CD14-positive monocyte (primary cell): Measurements from ENCODE around the gene ATG4C. TPM values are rescaled to one million over a fixed set of nuclear protein-coding genes. Genes with fewer than 3 reads are reported as not detected.

Source experiments
- DNase-seq, 3 donors: peaks; one replicate each; pipeline ENCODE4 v3.0.0-alpha.2; 2011 to 2022
- H2AFZ ChIP-seq: 2 replicates; pipeline ENCODE4 v1.6.0; 2012; ENCODE audit warnings: mild to moderate bottlenecking, low read depth, low read length, inconsistent platforms; ENCODE audit not compliant: insufficient read depth, poor library complexity, severe bottlenecking
- H3K27ac ChIP-seq, 2 donors: 1 replicate in 1 of 2; 2 replicates in 1 of 2; pipeline ENCODE4 v1.5.1; 2012 to 2013; ENCODE audit warnings: low read length in 2 of 2, control low read depth in 1 of 2, inconsistent platforms in 1 of 2, low read depth in 1 of 2, mild to moderate bottlenecking in 1 of 2
- H3K27me3 ChIP-seq, 2 donors: one replicate each; pipeline versions ENCODE4 v1.6.0 to v1.6.1; 2011 to 2013; ENCODE audit warnings: low read length in 2 of 2; ENCODE audit not compliant: control insufficient read depth in 2 of 2, insufficient read depth in 2 of 2
- H3K36me3 ChIP-seq, 2 donors: replicated peaks in 1 of 2; 1 replicate in 1 of 2; 2 replicates in 1 of 2; pipeline versions ENCODE4 v1.5.1 to v1.6.1; 2012 to 2013; ENCODE audit warnings: low read length in 2 of 2, control low read depth in 1 of 2, inconsistent platforms in 1 of 2, mild to moderate bottlenecking in 1 of 2; ENCODE audit not compliant: insufficient read depth in 2 of 2, control insufficient read depth in 1 of 2
- H3K4me1 ChIP-seq, 2 donors: 1 replicate in 1 of 2; 2 replicates in 1 of 2; pipeline versions ENCODE4 v1.5.1 to v1.6.1; 2012 to 2013; ENCODE audit warnings: low read length in 2 of 2, control low read depth in 1 of 2, inconsistent platforms in 1 of 2, mild to moderate bottlenecking in 1 of 2, moderate library complexity in 1 of 2; ENCODE audit not compliant: insufficient read depth in 2 of 2, control insufficient read depth in 1 of 2
- H3K4me2 ChIP-seq: replicated peaks from 2 replicates; pipeline ENCODE3; 2012; ENCODE audit warnings: low read length, moderate library complexity, mild to moderate bottlenecking; ENCODE audit not compliant: poor library complexity, severe bottlenecking; ENCODE audit errors: extremely low read depth
- H3K4me3 ChIP-seq, 3 experiments: fragments of 200-600 bp in 1 of 3; sonication (generic) in 1 of 3; replicated peaks in 1 of 3; 1 replicate in 2 of 3; 2 replicates in 1 of 3; pipeline ENCODE4 v1.5.1; 2011 to 2013; ENCODE audit warnings: low read length in 3 of 3, mild to moderate bottlenecking in 3 of 3, control low read depth in 2 of 3, low read depth in 2 of 3, inconsistent platforms in 1 of 3, moderate library complexity in 1 of 3
- H3K79me2 ChIP-seq: 2 replicates; pipeline ENCODE4 v1.6.0; 2012; ENCODE audit warnings: mild to moderate bottlenecking, control low read depth, inconsistent platforms, low read length, moderate library complexity; ENCODE audit not compliant: insufficient read depth
- H3K9ac ChIP-seq: 2 replicates; pipeline ENCODE4 v1.6.0; 2017; ENCODE audit warnings: low read length, mild to moderate bottlenecking; ENCODE audit not compliant: insufficient read depth, poor library complexity, severe bottlenecking
- H3K9me3 ChIP-seq, 2 donors: replicated peaks in 1 of 2; 1 replicate in 1 of 2; 2 replicates in 1 of 2; pipeline versions ENCODE4 v1.5.1 to v1.6.1; 2012 to 2013; ENCODE audit warnings: low read length in 2 of 2, control low read depth in 1 of 2; ENCODE audit not compliant: control insufficient read depth in 1 of 2, insufficient read depth in 1 of 2
- H4K20me1 ChIP-seq: 2 replicates; pipeline ENCODE4 v1.6.0; 2012; ENCODE audit warnings: mild to moderate bottlenecking, low read length, control low read depth, moderate library complexity; ENCODE audit not compliant: insufficient read depth
- H3K27ac Mint-ChIP-seq, 7 donors: one replicate each; pipeline ENCODE4 v1.8.0; 2020; ENCODE audit warnings: mild to moderate bottlenecking in 7 of 7, mixed read lengths in 7 of 7, moderate library complexity in 6 of 7, inconsistent platforms in 2 of 7
- H3K27me3 Mint-ChIP-seq, 3 donors: one replicate each; pipeline ENCODE4 v1.8.0; 2021 to 2022; ENCODE audit warnings: low read depth in 3 of 3, mild to moderate bottlenecking in 3 of 3, mixed read lengths in 3 of 3, moderate library complexity in 3 of 3, inconsistent platforms in 1 of 3
- H3K36me3 Mint-ChIP-seq, 2 donors: one replicate each; pipeline ENCODE4 v1.8.0; 2020; ENCODE audit warnings: mixed read lengths in 2 of 2, inconsistent platforms in 1 of 2, mild to moderate bottlenecking in 1 of 2
- H3K4me1 Mint-ChIP-seq: one replicate; pipeline ENCODE4 v1.8.0; 2020; ENCODE audit warnings: mild to moderate bottlenecking, mixed read lengths
- H3K4me3 Mint-ChIP-seq, 2 donors: one replicate each; pipeline ENCODE4 v1.8.0; 2020; ENCODE audit warnings: mild to moderate bottlenecking in 2 of 2, mixed read lengths in 2 of 2, moderate library complexity in 1 of 2
- H3K9me3 Mint-ChIP-seq, 7 donors: one replicate each; pipeline ENCODE4 v1.8.0; 2020 to 2022; ENCODE audit warnings: mixed read lengths in 7 of 7, mild to moderate bottlenecking in 6 of 7, moderate library complexity in 6 of 7, inconsistent platforms in 2 of 7
- WGBS: methylation state at CpG from one replicate; pipeline ENCODE4 v1.1.5; 2013; ENCODE audit warnings: missing lambda C conversion rate; ENCODE audit not compliant: insufficient coverage; 5-methylcytosine and 5-hydroxymethylcytosine counted together
- intact Hi-C, 2 donors: fragments of 100-400 bp; cut with micrococcal nuclease; formaldehyde crosslinking; loops; one replicate each; pipeline versions ENCODE4 v1.15.0 to v1.15.1; 2023
- polyA plus RNA-seq, 3 donors: library from polyadenylated mRNA; depleted of rRNA in 1 of 3; unstranded in 2 of 3; stranded (reverse) in 1 of 3; fragments of 300-500 nt in 2 of 3; fragments of >200 nt in 1 of 3; fragmentation: Illumina TruSeq in 2 of 3; gene quantifications; 1 replicate in 2 of 3; 2 replicates in 1 of 3; pipeline ENCODE4 v1.2.3, GENCODE V29; 2012 to 2021
- TF ChIP-seq, protein P1 (sequence below): fragments of 200-600 bp; IDR thresholded peaks from one replicate; pipeline ENCODE4 v1.8.0; 2022; ENCODE audit warnings: antibody characterized with exemption, mild to moderate bottlenecking

ATG4C gene
- polyA plus RNA-seq, 3 donors: 5.7 to 19.1 (median 17.5) TPM

DNA sequence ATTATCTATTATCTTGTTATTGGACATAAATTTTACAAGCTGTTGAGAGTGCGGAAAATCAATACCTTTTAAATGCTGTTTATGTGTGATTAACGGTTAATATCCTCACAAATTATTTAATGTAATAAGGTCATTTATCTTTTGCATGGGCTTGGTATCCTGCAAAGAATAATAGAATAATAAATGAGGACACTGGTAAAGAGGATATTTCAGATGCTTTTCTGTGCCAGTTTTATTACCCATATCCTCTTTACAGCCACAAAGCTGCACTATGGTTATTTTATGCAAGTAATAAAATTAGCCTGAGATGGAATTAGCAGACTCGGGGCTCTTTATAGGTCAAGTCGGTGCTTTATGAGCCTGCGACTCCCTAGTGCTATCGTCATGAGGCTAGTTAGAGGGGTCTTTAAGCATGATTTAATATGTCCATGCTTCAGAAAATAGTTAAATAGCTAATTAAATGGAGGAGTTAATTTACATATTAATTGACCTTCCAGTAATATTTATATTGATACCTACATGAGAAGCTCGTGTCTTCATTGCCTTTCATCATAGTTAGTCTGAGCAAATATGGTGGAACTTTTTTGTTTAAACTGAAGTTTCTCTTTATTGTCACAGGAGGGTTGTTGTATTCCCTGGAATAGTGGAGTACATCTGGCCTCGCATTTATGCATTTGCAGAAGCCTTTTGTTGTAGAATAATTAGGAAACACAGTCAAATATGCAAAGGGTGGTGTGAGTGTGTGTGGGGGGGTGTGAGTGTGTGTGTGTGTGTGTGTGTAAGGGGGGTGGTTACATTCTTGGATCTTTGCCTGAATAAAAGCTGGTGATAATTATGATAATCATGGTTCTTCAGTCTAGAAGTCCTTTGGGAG, 120.3 kb downstream of the ATG4C start:
- no peak overlapping the region for H3K4me2 ChIP-seq
- Mint-ChIP-seq H3K4me3 (no peak overlapping the region), H3K4me1 (no peaks in the 10 kb centered on the region), H3K36me3 (no peaks in the 10 kb centered on the region), H3K27ac (no peak overlapping the region), H3K9me3 (no peaks in the 10 kb centered on the region), H3K27me3 (peaks cover 2 to 8% (median 7%) of the 10 kb centered on the region in 3 donors)
- TF ChIP-seq, protein P1, sequence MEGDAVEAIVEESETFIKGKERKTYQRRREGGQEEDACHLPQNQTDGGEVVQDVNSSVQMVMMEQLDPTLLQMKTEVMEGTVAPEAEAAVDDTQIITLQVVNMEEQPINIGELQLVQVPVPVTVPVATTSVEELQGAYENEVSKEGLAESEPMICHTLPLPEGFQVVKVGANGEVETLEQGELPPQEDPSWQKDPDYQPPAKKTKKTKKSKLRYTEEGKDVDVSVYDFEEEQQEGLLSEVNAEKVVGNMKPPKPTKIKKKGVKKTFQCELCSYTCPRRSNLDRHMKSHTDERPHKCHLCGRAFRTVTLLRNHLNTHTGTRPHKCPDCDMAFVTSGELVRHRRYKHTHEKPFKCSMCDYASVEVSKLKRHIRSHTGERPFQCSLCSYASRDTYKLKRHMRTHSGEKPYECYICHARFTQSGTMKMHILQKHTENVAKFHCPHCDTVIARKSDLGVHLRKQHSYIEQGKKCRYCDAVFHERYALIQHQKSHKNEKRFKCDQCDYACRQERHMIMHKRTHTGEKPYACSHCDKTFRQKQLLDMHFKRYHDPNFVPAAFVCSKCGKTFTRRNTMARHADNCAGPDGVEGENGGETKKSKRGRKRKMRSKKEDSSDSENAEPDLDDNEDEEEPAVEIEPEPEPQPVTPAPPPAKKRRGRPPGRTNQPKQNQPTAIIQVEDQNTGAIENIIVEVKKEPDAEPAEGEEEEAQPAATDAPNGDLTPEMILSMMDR: no peak
- H2AFZ ChIP-seq: no peak overlapping the region
- no peaks in the 10 kb centered on the region for H4K20me1 ChIP-seq
- no peaks in the 10 kb centered on the region for H3K4me1 ChIP-seq
- H3K79me2 ChIP-seq: no peaks in the 10 kb centered on the region
- no peaks in the 10 kb centered on the region for H3K9me3 ChIP-seq
- no peak for DNase-seq
- H3K36me3 ChIP-seq: no peaks in the 10 kb centered on the region
- no peak overlapping the region for H3K4me3 ChIP-seq
- WGBS: 91% methylated on average over 5 of the region's 8 CpGs
- H3K27ac ChIP-seq: no peak overlapping the region
- intact Hi-C loops: no loop called here
- H3K9ac ChIP-seq: no peak overlapping the region
- H3K27me3 ChIP-seq: peaks cover 0 to 9% of the 10 kb centered on the region in 2 donors

DNA sequence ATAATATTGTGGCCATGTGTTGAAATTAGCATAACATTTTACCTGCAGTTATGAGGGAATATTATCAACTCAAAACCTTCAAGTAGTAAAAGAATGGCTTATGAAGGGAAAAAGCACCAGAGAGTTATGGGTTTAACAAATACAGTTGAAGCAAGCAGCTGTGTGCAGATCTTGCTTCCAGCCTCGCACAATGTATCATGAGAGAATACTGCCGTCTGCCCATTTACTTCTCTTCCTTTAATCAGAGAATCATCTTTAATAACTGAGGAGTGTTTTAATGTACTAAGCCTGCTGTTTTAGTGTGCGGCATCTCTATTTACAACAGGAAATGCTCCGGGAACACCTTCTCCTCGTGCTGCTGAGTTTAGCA, 120.9 kb downstream of the ATG4C start:
- no peaks in the 10 kb centered on the region for H3K4me1 ChIP-seq
- intact Hi-C loops: no loop called here
- H3K9ac ChIP-seq: no peak overlapping the region
- no peak overlapping the region for H3K4me3 Mint-ChIP-seq
- no peak for DNase-seq
- no peaks in the 10 kb centered on the region for H3K4me1 Mint-ChIP-seq
- no peak overlapping the region for H3K27ac ChIP-seq
- 94% methylated on average over 2 of the region's 5 CpGs for WGBS
- H4K20me1 ChIP-seq: no peaks in the 10 kb centered on the region
- peaks cover under 1 to 8% (median 7%) of the 10 kb centered on the region in 3 donors for H3K27me3 Mint-ChIP-seq
- no peaks in the 10 kb centered on the region for H3K79me2 ChIP-seq
- no peaks in the 10 kb centered on the region for H3K9me3 ChIP-seq
- no peak overlapping the region for H2AFZ ChIP-seq
- no peaks in the 10 kb centered on the region for H3K36me3 ChIP-seq
- H3K27me3 ChIP-seq: peaks cover 0 to 9% of the 10 kb centered on the region in 2 donors
- TF ChIP-seq, protein P1: no peak
- H3K4me3 ChIP-seq: no peak overlapping the region
- H3K9me3 Mint-ChIP-seq: no peaks in the 10 kb centered on the region
- H3K27ac Mint-ChIP-seq: no peak overlapping the region
- no peak overlapping the region for H3K4me2 ChIP-seq
- H3K36me3 Mint-ChIP-seq: no peaks in the 10 kb centered on the region
